GM19328 (cell line): ENCODE results near the gene SSR4.

Experiments
- ATAC-seq: cut with Tn5 transposase; IDR thresholded peaks from one replicate; pipeline ENCODE4 v1.9.1; 2021; ENCODE audit warnings: mild to moderate bottlenecking, moderate library complexity; ENCODE audit not compliant: unreplicated experiment

SSR4 gene

GRCh38 chrX:153828308-153828707 lies 33.8 kb downstream of the SSR4 start:
- no peak for ATAC-seq

- ATAC-seq, result no peak
These were observed 34.5 kb downstream of the SSR4 start for GRCh38 chrX:153828723-153829548.

DNA sequence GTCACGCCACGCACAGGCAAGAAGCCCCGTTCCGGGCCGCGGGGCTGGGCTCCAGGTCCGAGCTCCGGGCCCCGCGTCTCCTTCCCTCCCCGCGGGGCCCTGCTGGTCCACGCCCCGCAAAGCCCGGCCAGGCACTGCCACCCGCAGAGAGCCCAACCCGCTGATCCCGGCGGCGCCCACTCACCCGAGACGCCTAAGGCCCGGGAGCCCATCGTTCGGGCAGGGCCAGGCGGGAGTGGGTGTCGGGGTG lies 35.0 kb downstream of the SSR4 start:
- no peak for ATAC-seq

DNA sequence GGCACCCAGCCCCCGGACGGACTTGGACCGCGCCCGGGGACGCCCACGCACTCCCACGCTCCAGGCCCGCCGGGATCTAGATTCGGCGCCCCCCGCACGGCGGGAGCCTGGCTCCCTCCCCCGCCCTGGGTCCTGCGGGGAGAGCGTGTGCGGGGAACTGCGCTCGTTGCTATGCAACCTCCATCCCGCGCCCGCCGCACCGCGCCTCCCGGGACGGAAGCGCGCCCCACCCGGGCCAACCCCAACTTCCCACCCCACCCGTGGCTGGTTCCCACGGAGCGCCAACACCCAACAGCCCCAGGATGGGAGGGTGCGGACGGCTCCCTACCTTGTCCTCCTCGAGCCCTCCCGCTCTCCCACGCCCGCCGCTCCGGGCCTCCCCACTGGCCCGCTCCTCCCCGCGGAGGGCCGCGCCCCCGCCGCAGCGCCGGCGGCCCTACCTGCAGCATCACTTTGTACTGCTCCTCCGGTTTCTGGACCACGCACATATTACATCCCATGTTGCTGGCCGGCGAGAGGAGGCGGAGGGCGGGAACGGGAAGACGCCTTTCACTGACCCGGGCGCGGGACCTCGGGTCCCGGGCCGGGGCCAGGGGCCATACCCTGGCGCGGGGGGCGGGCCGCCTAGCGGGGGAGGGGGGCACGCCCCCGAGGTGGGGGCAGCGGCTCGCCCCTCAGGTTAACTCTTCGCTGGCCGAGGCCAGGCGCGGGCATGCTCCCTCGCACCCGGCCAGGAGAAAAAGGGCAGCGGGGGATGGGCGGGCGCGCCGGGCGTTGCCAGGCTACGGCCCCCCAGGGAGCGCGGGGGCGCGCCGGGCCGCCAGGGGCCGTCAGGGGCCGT lies 35.6 kb downstream of the SSR4 start, which contains the start of gene PDZD4:
Gene PDZD4 (minus strand): TSS at position 746 of the 841 bp plus-strand sequence. CDS start 246 bp downstream, at position 500.
- no peak for ATAC-seq

- no peak for ATAC-seq
These were observed 36.4 kb downstream of the SSR4 start for GRCh38 chrX:153830640-153831428.

DNA sequence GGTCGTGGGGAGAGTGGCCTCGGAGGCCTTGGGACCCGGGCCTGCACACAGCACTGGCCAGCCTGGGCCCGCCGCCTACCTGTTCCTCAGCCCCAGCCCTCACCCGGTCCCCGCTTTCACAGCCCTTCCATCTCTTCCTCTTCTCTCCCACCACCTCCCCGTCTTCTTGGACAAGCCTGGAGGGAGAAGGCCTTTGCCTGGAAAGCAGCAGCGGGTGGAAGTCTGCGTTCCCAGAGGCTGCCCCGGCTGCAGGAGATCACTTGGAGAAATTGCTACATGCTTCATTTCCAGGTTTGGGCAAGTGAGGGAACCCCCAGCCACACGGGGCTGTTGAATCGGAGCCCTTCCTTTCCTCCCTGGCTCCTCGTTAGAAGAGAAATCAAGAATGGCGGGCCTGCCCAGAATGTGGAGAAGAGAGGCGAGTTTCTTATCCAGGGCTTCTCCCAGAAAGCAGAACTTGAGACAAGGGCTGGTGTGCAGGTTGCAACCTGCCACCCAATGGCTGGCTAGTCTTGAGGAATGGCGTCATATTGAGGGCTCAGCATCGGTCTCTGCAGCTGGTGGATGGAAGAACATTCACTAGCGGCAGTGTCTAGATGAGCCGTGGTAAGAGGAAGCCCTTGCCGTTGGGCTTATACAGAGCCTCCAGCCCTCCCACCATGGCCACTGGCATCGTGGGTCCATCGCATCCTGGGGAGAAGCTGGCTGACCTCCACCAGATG lies 37.1 kb downstream of the SSR4 start:
- ATAC-seq, result no peak

DNA sequence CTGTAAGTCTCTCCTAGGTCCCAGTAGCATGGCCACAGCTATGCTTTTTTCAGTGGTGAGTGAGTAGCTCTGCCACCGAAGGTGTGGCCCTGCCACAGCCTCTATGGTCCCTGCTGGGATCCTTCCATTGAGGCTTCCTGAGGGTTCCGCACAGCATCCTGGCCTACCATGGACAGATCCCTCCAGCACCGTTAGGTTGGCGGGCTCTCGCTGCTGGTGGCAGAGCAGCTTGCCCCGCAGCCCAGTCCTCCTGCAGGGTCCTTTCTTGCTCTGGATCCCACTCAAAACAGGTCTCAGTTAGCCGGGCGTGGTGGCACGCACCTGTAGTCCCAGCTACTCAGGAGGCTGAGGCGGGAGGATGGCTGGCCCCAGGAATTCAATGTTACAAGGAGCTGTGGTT lies 38.3 kb downstream of the SSR4 start:
- no peak for ATAC-seq

- no peak for ATAC-seq
These were observed 42.5 kb downstream of the SSR4 start for GRCh38 chrX:153836921-153837320.

- ATAC-seq, result no peak
These were observed 50.1 kb downstream of the SSR4 start for GRCh38 chrX:153844509-153845082.

DNA sequence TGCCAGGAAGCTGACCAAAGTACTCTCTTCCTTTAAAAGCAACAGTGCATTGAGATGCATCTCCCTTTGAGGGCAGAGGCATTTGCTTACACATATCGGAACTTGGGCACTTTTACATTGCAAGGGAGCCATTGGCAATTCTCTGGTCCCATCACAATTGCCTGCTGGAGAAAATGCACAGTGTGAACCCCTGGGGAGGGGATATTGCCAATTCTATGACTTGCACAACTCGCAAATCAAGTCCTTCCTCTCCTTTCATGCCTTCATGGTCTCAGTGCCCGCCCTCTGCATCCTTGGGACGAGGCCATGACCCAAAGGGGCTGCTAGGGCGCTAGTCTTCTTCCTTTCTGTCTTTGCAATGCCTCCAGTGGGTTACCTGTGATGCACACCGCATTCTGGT lies 50.7 kb downstream of the SSR4 start:
- ATAC-seq, result no peak

DNA sequence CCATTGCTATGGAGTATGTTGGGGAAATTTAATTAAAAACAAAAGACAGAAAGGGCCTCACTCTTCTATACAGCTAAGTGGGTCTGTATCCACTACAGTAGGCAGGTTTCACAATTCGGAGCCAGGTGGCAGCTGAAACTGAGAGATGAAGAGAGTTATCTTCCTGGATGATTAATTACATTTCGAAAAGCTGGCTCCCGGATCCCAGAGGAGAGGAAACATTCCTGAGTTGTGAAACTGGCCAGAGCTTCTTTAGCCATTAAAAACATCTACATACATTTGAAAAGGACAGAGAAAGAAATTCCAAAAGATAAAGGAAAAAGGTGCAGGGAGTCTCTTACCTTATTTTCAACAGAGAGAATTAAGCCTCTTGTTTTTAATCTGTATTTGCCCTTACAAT lies 51.4 kb downstream of the SSR4 start:
- ATAC-seq, result no peak
